Subcutaneous abdominal adipose tissue (tissue), 5 donors: ENCODE results near the gene CAMSAP3.
"Not testable (repeated sequence)": the region's sequence is repeated elsewhere in the genome, so short reads cannot be mapped to it uniquely, and the experiment has no call there.

Experiments used
- H3K27ac ChIP-seq: one replicate; pipeline ENCODE4 v1.7.0; 2013; ENCODE audit warnings: low read depth, mild to moderate bottlenecking, inconsistent platforms, low read length, moderate library complexity
- H3K27me3 ChIP-seq, 5 donors: one replicate each; pipeline ENCODE4 v1.7.0; 2013; ENCODE audit warnings: low read length in 5 of 5, inconsistent platforms in 1 of 5; ENCODE audit not compliant: control insufficient read depth in 5 of 5, insufficient read depth in 4 of 5
- H3K36me3 ChIP-seq, 5 donors: one replicate each; pipeline ENCODE4 v1.7.0; 2013; ENCODE audit warnings: low read length in 5 of 5; ENCODE audit not compliant: control insufficient read depth in 5 of 5, insufficient read depth in 5 of 5
- H3K4me1 ChIP-seq, 5 donors: one replicate each; pipeline ENCODE4 v1.7.0; 2013; ENCODE audit warnings: low read length in 5 of 5, mild to moderate bottlenecking in 3 of 5, moderate library complexity in 1 of 5; ENCODE audit not compliant: control insufficient read depth in 5 of 5, insufficient read depth in 5 of 5
- H3K4me3 ChIP-seq, 5 donors: one replicate each; pipeline ENCODE4 v1.7.0; 2013; ENCODE audit warnings: low read length in 5 of 5, low read depth in 1 of 5
- H3K9ac ChIP-seq, 5 donors: one replicate each; pipeline ENCODE4 v1.7.0; 2013; ENCODE audit warnings: low read length in 5 of 5, mild to moderate bottlenecking in 4 of 5, moderate library complexity in 3 of 5
- H3K9me3 ChIP-seq, 5 donors: one replicate each; pipeline ENCODE4 v1.7.0; 2013; ENCODE audit warnings: low read length in 5 of 5; ENCODE audit not compliant: control insufficient read depth in 5 of 5
- donor health status: healthy.
- donor health status: healthy.
- donor health status: healthy.
- donor health status: healthy.
- donor health status: healthy.

The CAMSAP3 gene

GRCh38 chr19:7638802-7639465, 43.3 kb downstream of the CAMSAP3 start:
- H3K4me1 ChIP-seq: peaks cover 0 to 8% (median 0%) of the 10 kb centered on the region in 5 donors
- no peak overlapping the region for H3K4me3 ChIP-seq
- no peaks in the 10 kb centered on the region for H3K9me3 ChIP-seq
- no peak overlapping the region for H3K9ac ChIP-seq
- H3K27ac ChIP-seq: no peak overlapping the region
- H3K27me3 ChIP-seq: peaks cover 7 to 31% (median 21%) of the 10 kb centered on the region in 5 donors
- peaks cover 0 to 12% (median 0%) of the 10 kb centered on the region in 5 donors for H3K36me3 ChIP-seq

- Histone ChIP-seq H3K4me1 (peaks cover 0 to 8% (median 0%) of the 10 kb centered on the region in 5 donors), H3K27ac (no peak overlapping the region), H3K27me3 (peaks cover 7 to 31% (median 20%) of the 10 kb centered on the region in 5 donors), H3K36me3 (peaks cover 0 to 12% (median 0%) of the 10 kb centered on the region in 5 donors), H3K4me3 (no peak overlapping the region), H3K9me3 (no peaks in the 10 kb centered on the region), H3K9ac (no peak overlapping the region)
Measured at GRCh38 chr19:7639863-7640348, 44.2 kb downstream of the CAMSAP3 start.

- Histone ChIP-seq H3K9ac (no peak overlapping the region), H3K4me3 (no peak overlapping the region), H3K9me3 (no peaks in the 10 kb centered on the region), H3K36me3 (peaks cover 0 to 12% (median 0%) of the 10 kb centered on the region in 5 donors), H3K27ac (no peak overlapping the region), H3K27me3 (peaks cover 7 to 28% (median 23%) of the 10 kb centered on the region in 5 donors), H3K4me1 (peaks cover 0 to 8% (median 0%) of the 10 kb centered on the region in 5 donors)
Measured at GRCh38 chr19:7640803-7641202, 45.1 kb downstream of the CAMSAP3 start.

- Histone ChIP-seq H3K4me3 (no peak overlapping the region), H3K27ac (no peak overlapping the region), H3K9me3 (no peaks in the 10 kb centered on the region), H3K36me3 (peaks cover 0 to 12% (median 0%) of the 10 kb centered on the region in 5 donors), H3K27me3 (peaks cover 6 to 23% (median 15%) of the 10 kb centered on the region in 5 donors), H3K9ac (no peak overlapping the region), H3K4me1 (peaks cover 0 to 6% (median 0%) of the 10 kb centered on the region in 5 donors)
Measured at GRCh38 chr19:7641290-7642276, 45.9 kb downstream of the CAMSAP3 start.

GRCh38 chr19:7642295-7643030, 46.8 kb downstream of the CAMSAP3 start:
- H3K36me3 ChIP-seq: peaks cover 0 to 12% (median 0%) of the 10 kb centered on the region in 5 donors
- H3K9ac ChIP-seq: no peak overlapping the region
- H3K4me1 ChIP-seq: peaks cover 0 to 2% (median 0%) of the 10 kb centered on the region in 5 donors
- H3K27me3 ChIP-seq: peaks cover 3 to 20% (median 12%) of the 10 kb centered on the region in 5 donors
- H3K4me3 ChIP-seq: no peak overlapping the region
- H3K27ac ChIP-seq: no peak overlapping the region
- H3K9me3 ChIP-seq: no peaks in the 10 kb centered on the region

- H3K4me3 ChIP-seq: no peak overlapping the region
- H3K36me3 ChIP-seq: peaks cover 0 to 12% (median 0%) of the 10 kb centered on the region in 5 donors
- H3K27me3 ChIP-seq: peaks cover 0 to 16% (median 11%) of the 10 kb centered on the region in 5 donors
- H3K4me1 ChIP-seq: no peaks in the 10 kb centered on the region
- no peak overlapping the region for H3K9ac ChIP-seq
- no peaks in the 10 kb centered on the region for H3K9me3 ChIP-seq
- H3K27ac ChIP-seq: no peak overlapping the region
Measured at GRCh38 chr19:7643031-7643415, 47.4 kb downstream of the CAMSAP3 start.

- not testable (repeated sequence) for H3K9me3 ChIP-seq, H3K9ac ChIP-seq, H3K4me3 ChIP-seq, H3K27ac ChIP-seq, H3K4me1 ChIP-seq
- H3K27me3 ChIP-seq: peaks cover 0 to 12% (median 6%) of the 10 kb centered on the region in 5 donors
- H3K36me3 ChIP-seq: peaks cover 0 to 12% (median 0%) of the 10 kb centered on the region in 5 donors
Measured at GRCh38 chr19:7643629-7644549, 48.2 kb downstream of the CAMSAP3 start.

GRCh38 chr19:7644550-7644877, 48.9 kb downstream of the CAMSAP3 start:
- Histone ChIP-seq H3K9me3 (no peaks in the 10 kb centered on the region), H3K27me3 (peaks cover 0 to 12% (median 4%) of the 10 kb centered on the region in 5 donors), H3K4me3 (no peak overlapping the region), H3K36me3 (peaks cover 0 to 12% (median 0%) of the 10 kb centered on the region in 5 donors), H3K27ac (no peak overlapping the region), H3K4me1 (no peaks in the 10 kb centered on the region), H3K9ac (no peak overlapping the region)

- Histone ChIP-seq H3K4me3 (no peak overlapping the region), H3K36me3 (peaks cover 0 to 12% (median 0%) of the 10 kb centered on the region in 5 donors), H3K9me3 (no peaks in the 10 kb centered on the region), H3K9ac (no peak overlapping the region), H3K4me1 (no peaks in the 10 kb centered on the region), H3K27me3 (peaks cover 0 to 12% (median 6%) of the 10 kb centered on the region in 5 donors), H3K27ac (no peak overlapping the region)
Measured at GRCh38 chr19:7645163-7645562, 49.5 kb downstream of the CAMSAP3 start.
